ENCODE measurements around the gene PYHIN1. TPM values are rescaled to one million over a fixed set of nuclear protein-coding genes. Genes with fewer than 3 reads are reported as not detected.

Gene PYHIN1
- total and polyA plus RNA-seq, 2 experiments from 2014 or later, result not detected

DNA sequence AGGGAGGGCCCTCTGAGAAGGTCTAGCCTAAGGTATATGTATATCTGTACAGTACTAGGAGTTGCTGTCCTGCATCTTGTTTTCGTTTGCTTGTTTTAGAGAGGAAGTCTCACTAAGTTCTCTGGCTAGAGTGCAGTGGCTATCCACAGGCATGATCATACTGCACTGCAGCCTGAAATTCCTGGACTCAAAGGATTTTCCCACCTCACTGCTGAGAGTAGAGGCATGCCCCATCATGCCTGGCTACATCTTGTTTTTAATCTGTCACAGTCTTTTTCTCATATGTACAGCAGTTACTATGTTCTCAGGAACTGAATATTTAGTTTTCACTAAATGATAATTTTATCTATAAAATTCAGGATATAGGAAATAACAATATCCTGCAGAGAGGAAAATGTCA, 15.3 kb upstream of the PYHIN1 start:
- in situ Hi-C loops (cut with MboI), result no loop called here

GRCh38 chr1:158924677-158925076, 6.7 kb upstream of the PYHIN1 start:
- Histone ChIP-seq H3K4me3 (no peak overlapping the region), H3K4me2 (ENCODE audit: unreplicated experiment) (no peak overlapping the region), H3K9me3 (ENCODE audit: low read depth) (no peaks in the 10 kb centered on the region), H3F3A (ENCODE audit: insufficient read depth) (no peaks in the 10 kb centered on the region), H3K79me2 (ENCODE audit: insufficient read depth) (no peaks in the 10 kb centered on the region), H3K4me1 (ENCODE audit: insufficient read depth) (no peaks in the 10 kb centered on the region), H2AFZ (no peak overlapping the region), H3K27me3 (replicated peaks; ENCODE audit: insufficient read depth) (0 out of 2 replicates have a peak, but pooled peaks cover 4% of the 10 kb centered on the region), H3K27ac (no peak overlapping the region), H3K9me2 (ENCODE audit: insufficient read depth) (no peaks in the 10 kb centered on the region), H3K36me3 (ENCODE audit: low read depth) (no peaks in the 10 kb centered on the region), H3K9ac (no peak overlapping the region), H4K20me1 (ENCODE audit: insufficient read depth) (no peaks in the 10 kb centered on the region)
- TF ChIP-seq EZH2phosphoT487 (IDR thresholded peaks at IDR 0.05; ENCODE audit: insufficient read depth, low read depth) (no peak), EZH2 (IDR thresholded peaks at IDR 0.05; ENCODE audit: insufficient read depth, poor library complexity, severe bottlenecking) (no peak)
- in situ Hi-C loops (cut with MboI), result no loop called here
- no peak for DNase-seq
- WGBS, 2 experiments (ENCODE audit: low coverage in 1 of 2, low lambda C conversion rate in 2 of 2, missing lambda C conversion rate in 2 of 2), result 11% methylated on average over 2 of the region's 2 CpGs

More for the DNA sequence above, 15.3 kb upstream of the PYHIN1 start:
- H3K4me3 ChIP-seq, result no peak overlapping the region
- DNase-seq, result no peak
- no peak overlapping the region for H3K4me2 ChIP-seq (ENCODE audit: unreplicated experiment)
- H4K20me1 ChIP-seq (ENCODE audit: insufficient read depth), result no peaks in the 10 kb centered on the region
- H3K9me3 ChIP-seq (ENCODE audit: low read depth), result peaks cover 4% of the 10 kb centered on the region
- no peaks in the 10 kb centered on the region for H3K27me3 ChIP-seq (replicated peaks; ENCODE audit: insufficient read depth)
- 14 to 21% methylated on average over 1 of the region's 1 CpG for WGBS, 2 experiments (ENCODE audit: low coverage in 1 of 2, low lambda C conversion rate in 2 of 2, missing lambda C conversion rate in 2 of 2)
- no peaks in the 10 kb centered on the region for H3F3A ChIP-seq (ENCODE audit: insufficient read depth)
- H3K9ac ChIP-seq, result no peak overlapping the region
- H3K36me3 ChIP-seq (ENCODE audit: low read depth), result no peaks in the 10 kb centered on the region
- TF ChIP-seq EZH2phosphoT487 (IDR thresholded peaks at IDR 0.05; ENCODE audit: insufficient read depth, low read depth) (no peak), EZH2 (IDR thresholded peaks at IDR 0.05; ENCODE audit: insufficient read depth, poor library complexity, severe bottlenecking) (no peak)
- no peaks in the 10 kb centered on the region for H3K79me2 ChIP-seq (ENCODE audit: insufficient read depth)
- H3K9me2 ChIP-seq (ENCODE audit: insufficient read depth), result no peaks in the 10 kb centered on the region
- H3K4me1 ChIP-seq (ENCODE audit: insufficient read depth), result no peaks in the 10 kb centered on the region
- H3K27ac ChIP-seq, result no peak overlapping the region
- no peak overlapping the region for H2AFZ ChIP-seq

DNA sequence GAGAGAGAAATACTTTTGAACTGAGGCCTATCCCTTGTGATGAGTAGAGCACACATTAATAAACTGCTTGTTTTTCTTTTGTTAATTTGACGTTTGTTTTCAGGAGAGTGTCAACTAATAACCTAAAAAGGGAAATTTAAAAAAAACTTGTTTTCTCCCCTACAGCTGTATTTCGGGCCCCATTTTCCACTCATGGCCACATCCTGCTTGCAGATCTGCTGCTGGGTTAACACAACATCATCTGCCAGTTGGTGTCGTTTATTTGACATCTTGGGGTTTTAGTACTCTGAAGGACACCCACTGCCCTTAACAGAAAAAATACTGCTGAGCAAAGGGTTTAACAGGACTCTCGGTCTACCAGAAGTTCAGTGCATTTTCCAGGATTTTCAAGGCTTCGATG, 848 bp upstream of the PYHIN1 start:
- Histone ChIP-seq H3K4me1 (ENCODE audit: insufficient read depth) (no peaks in the 10 kb centered on the region), H4K20me1 (ENCODE audit: insufficient read depth) (no peaks in the 10 kb centered on the region), H3K27ac (no peak overlapping the region), H3K9me2 (ENCODE audit: insufficient read depth) (no peaks in the 10 kb centered on the region), H3K4me2 (ENCODE audit: unreplicated experiment) (no peak overlapping the region), H3K36me3 (ENCODE audit: low read depth) (no peaks in the 10 kb centered on the region), H3K79me2 (ENCODE audit: insufficient read depth) (no peaks in the 10 kb centered on the region), H3K27me3 (replicated peaks; ENCODE audit: insufficient read depth) (0 out of 2 replicates have a peak, but pooled peaks cover 4% of the 10 kb centered on the region), H3F3A (ENCODE audit: insufficient read depth) (no peaks in the 10 kb centered on the region), H3K9ac (no peak overlapping the region), H3K4me3 (no peak overlapping the region), H3K9me3 (ENCODE audit: low read depth) (no peaks in the 10 kb centered on the region), H2AFZ (no peak overlapping the region)
- 14 to 18% methylated on average over 5 of the region's 5 CpGs for WGBS, 2 experiments (ENCODE audit: low coverage in 1 of 2, low lambda C conversion rate in 2 of 2, missing lambda C conversion rate in 2 of 2)
- in situ Hi-C loops (cut with MboI), result no loop called here
- no peak for TF ChIP-seq EZH2 (IDR thresholded peaks at IDR 0.05; ENCODE audit: insufficient read depth, poor library complexity, severe bottlenecking)
- TF ChIP-seq EZH2phosphoT487 (IDR thresholded peaks at IDR 0.05; ENCODE audit: insufficient read depth, low read depth), result no peak
- DNase-seq, result no peak

DNA sequence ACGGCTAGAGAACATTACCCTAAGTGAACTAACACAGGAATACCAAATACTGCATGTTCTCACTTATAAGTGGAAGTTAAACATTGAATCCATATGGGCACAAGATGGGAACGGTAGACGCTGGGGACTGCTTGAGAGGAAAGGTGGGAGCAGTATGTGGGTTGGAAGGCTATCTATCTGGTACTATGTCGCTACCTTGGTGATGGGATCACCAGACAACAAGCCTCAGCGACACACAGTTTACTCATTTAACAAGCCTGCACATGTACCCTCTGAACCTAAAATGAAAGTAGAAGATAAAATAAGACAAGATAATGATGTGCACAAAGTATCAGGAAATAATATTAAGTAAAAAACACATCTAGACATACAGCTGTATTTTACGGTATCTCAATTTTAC, 819 bp downstream of the PYHIN1 start:
- DNase-seq, result no peak
- in situ Hi-C loops (cut with MboI), result no loop called here

GRCh38 chr1:158933621-158934020, 2.3 kb downstream of the PYHIN1 start:
- Histone ChIP-seq H3K9ac (no peak overlapping the region), H3K9me3 (ENCODE audit: low read depth) (no peaks in the 10 kb centered on the region), H3K4me2 (ENCODE audit: unreplicated experiment) (no peak overlapping the region), H3K36me3 (ENCODE audit: low read depth) (no peaks in the 10 kb centered on the region), H3K27ac (no peak overlapping the region), H3K27me3 (replicated peaks; ENCODE audit: insufficient read depth) (0 out of 2 replicates have a peak, but pooled peaks cover 2% of the 10 kb centered on the region), H3K9me2 (ENCODE audit: insufficient read depth) (no peaks in the 10 kb centered on the region), H3K4me1 (ENCODE audit: insufficient read depth) (no peaks in the 10 kb centered on the region), H3K4me3 (no peak overlapping the region), H4K20me1 (ENCODE audit: insufficient read depth) (no peaks in the 10 kb centered on the region), H2AFZ (no peak overlapping the region), H3F3A (ENCODE audit: insufficient read depth) (no peaks in the 10 kb centered on the region), H3K79me2 (ENCODE audit: insufficient read depth) (no peaks in the 10 kb centered on the region)
- TF ChIP-seq EZH2phosphoT487 (IDR thresholded peaks at IDR 0.05; ENCODE audit: insufficient read depth, low read depth) (no peak), EZH2 (IDR thresholded peaks at IDR 0.05; ENCODE audit: insufficient read depth, poor library complexity, severe bottlenecking) (no peak)
- 0% methylated on average over 1 of the region's 1 CpG for WGBS, 2 experiments (ENCODE audit: low coverage in 1 of 2, low lambda C conversion rate in 2 of 2, missing lambda C conversion rate in 2 of 2)
- in situ Hi-C loops (cut with MboI), result no loop called here
- no peak for DNase-seq

More for the DNA sequence above, 819 bp downstream of the PYHIN1 start:
- Histone ChIP-seq H3K4me1 (ENCODE audit: insufficient read depth) (no peaks in the 10 kb centered on the region), H3K4me2 (ENCODE audit: unreplicated experiment) (no peak overlapping the region), H3K27ac (no peak overlapping the region), H3K27me3 (replicated peaks; ENCODE audit: insufficient read depth) (0 out of 2 replicates have a peak, but pooled peaks cover 4% of the 10 kb centered on the region), H3F3A (ENCODE audit: insufficient read depth) (no peaks in the 10 kb centered on the region), H2AFZ (no peak overlapping the region), H4K20me1 (ENCODE audit: insufficient read depth) (no peaks in the 10 kb centered on the region), H3K79me2 (ENCODE audit: insufficient read depth) (no peaks in the 10 kb centered on the region), H3K9ac (no peak overlapping the region), H3K9me3 (ENCODE audit: low read depth) (no peaks in the 10 kb centered on the region), H3K4me3 (no peak overlapping the region), H3K36me3 (ENCODE audit: low read depth) (no peaks in the 10 kb centered on the region), H3K9me2 (ENCODE audit: insufficient read depth) (no peaks in the 10 kb centered on the region)
- no peak for TF ChIP-seq EZH2 (IDR thresholded peaks at IDR 0.05; ENCODE audit: insufficient read depth, poor library complexity, severe bottlenecking)
- no peak for TF ChIP-seq EZH2phosphoT487 (IDR thresholded peaks at IDR 0.05; ENCODE audit: insufficient read depth, low read depth)
- 14 to 15% methylated on average over 6 of the region's 6 CpGs for WGBS, 2 experiments (ENCODE audit: low coverage in 1 of 2, low lambda C conversion rate in 2 of 2, missing lambda C conversion rate in 2 of 2)

All from GM23248 (cell line).